Measurements from ENCODE around the gene CERT1. TPM values are rescaled to one million over a fixed set of nuclear protein-coding genes. Genes with fewer than 3 reads are reported as not detected.

CERT1 gene
- total and polyA plus RNA-seq, 8 donors = 49.2 to 72.7 (median 56.9) TPM

DNA sequence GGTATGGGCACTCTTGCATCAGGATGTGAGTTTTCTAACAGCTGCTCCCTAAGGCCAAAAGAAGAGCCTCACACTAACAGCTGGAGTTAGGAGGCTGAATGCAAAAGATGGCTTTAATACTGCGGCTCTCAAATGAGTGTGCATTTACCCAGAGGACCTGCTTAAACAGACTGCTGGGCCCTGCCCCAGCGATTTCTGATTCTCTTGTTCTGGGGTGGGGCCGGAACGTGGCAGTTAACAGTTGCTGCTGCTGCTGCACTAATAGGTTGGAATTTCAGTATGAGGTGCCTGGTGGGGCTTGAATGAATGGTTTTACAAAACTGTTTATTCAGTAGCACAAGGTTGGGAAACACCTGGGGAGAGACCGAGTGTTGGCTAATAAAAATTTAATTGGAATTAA lies 148.3 kb downstream of the CERT1 start:
- intact Hi-C loops (cut with DNase I) = no loop called here
- Histone ChIP-seq H3K4me1 (no peaks in the 10 kb centered on the region), H3K27ac (no peak overlapping the region), H3K36me3 (peaks cover 0 to 52% of the 10 kb centered on the region in 2 donors), H3K27me3 (no peaks in the 10 kb centered on the region), H3K9me3 (no peaks in the 10 kb centered on the region), H3K4me3 (no peak overlapping the region)
- TF ChIP-seq, protein P1, sequence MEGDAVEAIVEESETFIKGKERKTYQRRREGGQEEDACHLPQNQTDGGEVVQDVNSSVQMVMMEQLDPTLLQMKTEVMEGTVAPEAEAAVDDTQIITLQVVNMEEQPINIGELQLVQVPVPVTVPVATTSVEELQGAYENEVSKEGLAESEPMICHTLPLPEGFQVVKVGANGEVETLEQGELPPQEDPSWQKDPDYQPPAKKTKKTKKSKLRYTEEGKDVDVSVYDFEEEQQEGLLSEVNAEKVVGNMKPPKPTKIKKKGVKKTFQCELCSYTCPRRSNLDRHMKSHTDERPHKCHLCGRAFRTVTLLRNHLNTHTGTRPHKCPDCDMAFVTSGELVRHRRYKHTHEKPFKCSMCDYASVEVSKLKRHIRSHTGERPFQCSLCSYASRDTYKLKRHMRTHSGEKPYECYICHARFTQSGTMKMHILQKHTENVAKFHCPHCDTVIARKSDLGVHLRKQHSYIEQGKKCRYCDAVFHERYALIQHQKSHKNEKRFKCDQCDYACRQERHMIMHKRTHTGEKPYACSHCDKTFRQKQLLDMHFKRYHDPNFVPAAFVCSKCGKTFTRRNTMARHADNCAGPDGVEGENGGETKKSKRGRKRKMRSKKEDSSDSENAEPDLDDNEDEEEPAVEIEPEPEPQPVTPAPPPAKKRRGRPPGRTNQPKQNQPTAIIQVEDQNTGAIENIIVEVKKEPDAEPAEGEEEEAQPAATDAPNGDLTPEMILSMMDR (IDR thresholded peaks at IDR 0.05) = no peak
- ATAC-seq = peak; percentile 62
- peak in 1 of 4 donors; percentile 37 for DNase-seq

DNA sequence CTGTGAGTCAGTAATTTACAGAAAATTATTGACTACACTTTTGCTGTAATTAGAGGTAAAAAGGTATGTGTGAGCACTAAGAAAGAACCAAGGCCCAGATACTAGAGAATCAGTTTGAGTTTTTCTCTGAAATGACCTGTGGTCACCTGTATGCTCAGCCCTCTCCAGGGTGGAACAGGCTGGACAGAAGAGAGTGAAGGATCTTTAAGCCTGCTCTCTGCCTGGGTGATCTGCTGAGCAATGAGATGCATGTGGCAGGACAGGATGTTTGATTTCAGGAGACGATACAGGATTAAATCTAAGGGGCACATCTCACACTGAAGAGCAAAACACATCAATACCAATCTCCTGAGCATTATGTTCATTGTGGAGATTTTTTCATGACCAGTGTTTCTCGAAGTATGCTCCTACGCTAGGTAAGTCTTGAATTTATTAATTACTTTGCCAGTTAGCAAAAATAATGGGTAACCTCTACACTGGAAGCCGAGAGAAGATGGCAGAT lies 148.9 kb downstream of the CERT1 start:
- H3K36me3 ChIP-seq = peaks cover 0 to 58% of the 10 kb centered on the region in 2 donors
- no peak overlapping the region for H3K4me3 ChIP-seq
- no peak for DNase-seq
- TF ChIP-seq, protein P1 (IDR thresholded peaks at IDR 0.05) = no peak
- intact Hi-C loops (cut with DNase I) = no loop called here
- no peaks in the 10 kb centered on the region for H3K4me1 ChIP-seq
- H3K9me3 ChIP-seq = no peaks in the 10 kb centered on the region
- ATAC-seq = no peak
- no peak overlapping the region for H3K27ac ChIP-seq
- no peaks in the 10 kb centered on the region for H3K27me3 ChIP-seq

GRCh38 chr5:75361310-75361709 lies 150.1 kb downstream of the CERT1 start:
- Histone ChIP-seq H3K27me3 (no peaks in the 10 kb centered on the region), H3K4me3 (no peak overlapping the region), H3K9me3 (no peaks in the 10 kb centered on the region), H3K4me1 (no peaks in the 10 kb centered on the region), H3K36me3 (peaks cover 0 to 70% of the 10 kb centered on the region in 2 donors), H3K27ac (no peak overlapping the region)
- intact Hi-C loops (cut with DNase I) = no loop called here
- ATAC-seq (no peak), DNase-seq (peak in 2 of 4 donors; percentile 29 to 59)
- TF ChIP-seq, protein P1 (IDR thresholded peaks at IDR 0.05) = no peak

DNA sequence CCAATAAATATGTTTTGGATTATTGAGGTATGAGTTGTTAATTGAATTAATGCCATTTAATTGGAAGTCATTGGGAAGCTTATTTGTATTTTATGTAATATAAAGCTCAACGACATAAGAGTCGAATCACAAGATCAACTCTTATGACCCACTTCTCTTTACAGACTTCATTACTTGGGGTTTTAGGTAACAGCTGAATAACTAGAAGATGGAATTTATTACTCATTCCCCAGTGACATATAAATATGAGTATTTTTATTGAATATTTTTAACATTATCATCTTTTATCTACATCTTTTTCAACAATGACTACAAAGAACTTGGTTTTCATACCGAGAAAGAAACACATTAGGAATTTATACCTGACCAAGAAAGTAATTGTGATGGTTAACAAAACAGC lies 153.3 kb downstream of the CERT1 start:
- H3K27me3 ChIP-seq = no peaks in the 10 kb centered on the region
- intact Hi-C loops (cut with DNase I) = no loop called here
- no peaks in the 10 kb centered on the region for H3K9me3 ChIP-seq
- H3K36me3 ChIP-seq = peaks cover 5 to 100% of the 10 kb centered on the region in 2 donors
- no peak overlapping the region for H3K27ac ChIP-seq
- DNase-seq = no peak
- no peak overlapping the region for H3K4me3 ChIP-seq
- TF ChIP-seq, protein P1 (IDR thresholded peaks at IDR 0.05) = no peak
- no peaks in the 10 kb centered on the region for H3K4me1 ChIP-seq
- ATAC-seq = no peak

- intact Hi-C loops (cut with DNase I) = no loop called here
- no peak for DNase-seq
- H3K27ac ChIP-seq = no peak overlapping the region
- H3K4me1 ChIP-seq = no peaks in the 10 kb centered on the region
- no peak overlapping the region for H3K4me3 ChIP-seq
- no peaks in the 10 kb centered on the region for H3K9me3 ChIP-seq
- H3K27me3 ChIP-seq = no peaks in the 10 kb centered on the region
- no peak for ATAC-seq
- TF ChIP-seq, protein P1 (IDR thresholded peaks at IDR 0.05) = no peak
- H3K36me3 ChIP-seq = peaks cover 5 to 100% of the 10 kb centered on the region in 2 donors
Observed at GRCh38 chr5:75356719-75357118, 154.7 kb downstream of the CERT1 start.

Data from left lung (tissue), 10 donors.